NCI-H2107 (cell line): Measurements from ENCODE around the gene WFIKKN1.
A peak's percentile ranks its signal among the peaks of the same experiment; 100 is the strongest.

Experiments
- DNase-seq: peaks from one replicate; lab custom pipeline; 2025; lab: John Stamatoyannopoulos, UW

Gene WFIKKN1, protein sequence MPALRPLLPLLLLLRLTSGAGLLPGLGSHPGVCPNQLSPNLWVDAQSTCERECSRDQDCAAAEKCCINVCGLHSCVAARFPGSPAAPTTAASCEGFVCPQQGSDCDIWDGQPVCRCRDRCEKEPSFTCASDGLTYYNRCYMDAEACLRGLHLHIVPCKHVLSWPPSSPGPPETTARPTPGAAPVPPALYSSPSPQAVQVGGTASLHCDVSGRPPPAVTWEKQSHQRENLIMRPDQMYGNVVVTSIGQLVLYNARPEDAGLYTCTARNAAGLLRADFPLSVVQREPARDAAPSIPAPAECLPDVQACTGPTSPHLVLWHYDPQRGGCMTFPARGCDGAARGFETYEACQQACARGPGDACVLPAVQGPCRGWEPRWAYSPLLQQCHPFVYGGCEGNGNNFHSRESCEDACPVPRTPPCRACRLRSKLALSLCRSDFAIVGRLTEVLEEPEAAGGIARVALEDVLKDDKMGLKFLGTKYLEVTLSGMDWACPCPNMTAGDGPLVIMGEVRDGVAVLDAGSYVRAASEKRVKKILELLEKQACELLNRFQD

DNA sequence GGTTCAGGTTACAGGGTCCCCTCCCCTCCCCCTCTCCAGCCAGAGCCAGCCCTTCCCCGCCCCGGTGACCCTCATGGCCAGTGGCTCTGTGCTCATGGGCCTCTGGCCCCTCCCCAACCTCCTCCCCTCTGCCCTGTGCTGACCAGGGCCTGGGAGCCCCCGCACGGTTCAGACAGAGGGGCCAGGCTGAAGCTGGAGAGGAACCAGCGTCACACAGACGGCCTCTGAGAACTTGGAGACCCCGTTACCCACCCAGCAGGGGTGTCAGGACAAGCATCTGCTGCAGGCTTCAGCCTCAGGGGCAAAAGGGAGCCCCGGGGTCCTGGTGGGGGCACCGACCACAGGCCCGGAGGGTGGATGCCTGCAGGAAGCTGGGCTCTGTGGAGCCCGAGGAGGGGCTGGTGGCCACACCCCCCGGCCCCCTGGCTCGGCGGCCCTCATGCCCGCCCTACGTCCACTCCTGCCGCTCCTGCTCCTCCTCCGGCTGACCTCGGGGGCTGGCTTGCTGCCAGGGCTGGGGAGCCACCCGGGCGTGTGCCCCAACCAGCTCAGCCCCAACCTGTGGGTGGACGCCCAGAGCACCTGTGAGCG, at the start of gene WFIKKN1:
TSS of gene WFIKKN1 (plus strand) at position 171 of the 591 bp plus-strand sequence. CDS start at position 440, 269 bp downstream.
- no peak for DNase-seq

DNA sequence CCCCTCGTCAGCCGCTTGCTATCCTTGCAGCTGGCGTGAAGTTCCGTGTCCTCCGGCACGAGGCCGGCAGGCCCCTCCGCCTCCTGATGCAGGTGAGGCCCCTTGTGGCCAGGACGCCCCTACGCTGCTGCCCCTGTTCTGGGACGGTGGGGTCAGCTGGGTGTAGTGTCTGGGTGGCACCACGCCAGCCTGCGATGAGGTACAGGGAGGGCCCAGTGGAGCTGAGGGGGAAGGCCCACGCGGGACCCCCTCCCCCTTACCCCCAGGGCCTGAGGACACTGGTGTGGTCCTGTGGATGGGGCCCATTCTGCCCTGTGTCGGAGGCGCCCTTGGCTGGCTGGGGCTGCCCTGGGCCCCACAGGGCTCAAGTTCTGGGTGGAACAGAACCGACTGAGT, 48.6 kb upstream of the WFIKKN1 start:
- DNase-seq, result no peak

DNA sequence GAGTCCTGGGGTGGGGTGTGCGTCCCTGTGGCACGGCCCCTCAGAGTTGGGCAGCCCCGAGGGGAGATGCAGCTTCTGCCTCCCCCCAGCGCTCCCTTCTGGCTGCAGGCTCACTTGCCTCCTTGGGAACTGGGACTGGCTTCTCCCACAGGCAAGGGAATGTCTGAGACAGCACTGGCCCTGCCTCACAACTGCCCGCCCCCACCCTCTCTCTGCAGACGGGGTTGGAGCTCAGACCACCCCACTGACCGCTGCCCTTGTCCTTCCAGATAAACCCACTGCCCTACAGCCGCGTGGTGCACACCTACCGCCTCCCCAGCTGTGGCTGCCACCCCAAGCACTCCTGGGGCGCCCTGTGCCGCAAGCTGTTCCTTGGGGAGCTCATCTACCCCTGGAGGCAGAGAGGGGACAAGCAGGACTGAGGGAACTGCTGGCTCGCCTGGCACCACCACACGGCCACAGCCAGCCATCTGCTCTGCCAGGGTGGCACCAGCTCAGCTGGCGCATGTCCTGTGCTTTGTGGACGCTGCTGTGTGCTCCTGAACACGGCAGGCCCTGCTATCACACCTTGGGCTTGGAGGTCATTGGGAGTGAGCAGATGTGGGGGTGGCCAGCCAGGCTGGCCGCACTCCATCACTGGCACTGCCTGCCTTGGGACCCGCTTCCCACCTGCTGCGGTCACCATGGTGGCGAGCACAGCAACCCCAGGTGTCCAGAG, 48.0 kb upstream of the WFIKKN1 start:
- no peak for DNase-seq

DNA sequence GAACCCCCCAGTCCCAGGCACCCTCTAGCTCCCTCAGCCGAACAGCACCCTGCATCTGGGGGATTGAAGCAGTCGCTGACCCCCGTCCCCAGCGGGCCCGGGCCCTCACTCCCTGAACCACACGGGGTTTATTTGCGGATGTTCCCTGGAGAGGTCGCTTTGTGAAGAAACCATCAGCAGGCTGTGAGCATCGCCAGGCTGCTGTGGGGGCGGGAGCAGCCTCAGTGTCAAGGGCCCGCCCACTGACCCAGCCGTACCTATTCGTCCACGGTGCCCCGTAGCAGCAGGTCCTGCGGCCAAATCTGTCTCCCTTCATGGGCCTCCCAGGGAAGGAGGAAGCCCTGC, 47.3 kb upstream of the WFIKKN1 start:
- DNase-seq, result no peak

DNA sequence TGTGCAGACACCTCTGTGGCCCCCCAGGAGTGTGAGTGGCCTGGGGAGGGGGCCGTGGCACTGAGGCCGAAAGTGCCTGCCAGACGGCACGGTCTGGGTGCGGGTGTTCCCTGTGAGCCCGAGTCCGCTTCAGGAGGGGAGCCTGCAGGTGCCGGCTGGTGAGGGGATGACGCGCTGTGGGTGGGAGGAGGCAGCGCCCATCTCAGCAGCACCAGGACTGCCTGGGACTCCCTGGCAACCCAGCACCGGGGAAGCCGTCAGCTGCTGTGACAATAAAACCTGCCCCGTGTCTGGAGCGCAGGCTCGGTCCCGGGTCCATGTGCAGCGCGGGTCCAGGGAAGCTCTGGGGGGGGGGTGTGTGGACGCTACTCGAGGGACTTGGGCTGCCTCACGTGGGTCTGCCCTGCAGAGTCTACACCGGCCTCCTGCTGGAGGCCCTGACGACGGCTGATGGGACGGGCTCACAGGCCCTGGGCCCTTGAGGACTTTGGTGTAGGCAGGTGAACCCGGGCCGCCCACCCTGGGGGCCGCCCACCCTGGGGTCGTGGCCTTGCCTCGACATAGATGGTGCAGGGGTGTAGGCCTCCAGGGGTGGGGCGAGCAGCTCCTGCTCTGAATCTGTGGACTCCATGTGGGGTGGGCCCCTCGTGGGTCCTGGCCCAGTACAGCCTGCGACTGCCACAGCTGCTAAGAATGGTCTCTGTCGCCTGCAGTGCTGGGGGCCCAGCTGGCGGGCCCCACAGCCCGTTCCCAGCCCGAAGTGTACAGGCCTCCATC, 46.8 kb upstream of the WFIKKN1 start:
- DNase-seq, result no peak

DNA sequence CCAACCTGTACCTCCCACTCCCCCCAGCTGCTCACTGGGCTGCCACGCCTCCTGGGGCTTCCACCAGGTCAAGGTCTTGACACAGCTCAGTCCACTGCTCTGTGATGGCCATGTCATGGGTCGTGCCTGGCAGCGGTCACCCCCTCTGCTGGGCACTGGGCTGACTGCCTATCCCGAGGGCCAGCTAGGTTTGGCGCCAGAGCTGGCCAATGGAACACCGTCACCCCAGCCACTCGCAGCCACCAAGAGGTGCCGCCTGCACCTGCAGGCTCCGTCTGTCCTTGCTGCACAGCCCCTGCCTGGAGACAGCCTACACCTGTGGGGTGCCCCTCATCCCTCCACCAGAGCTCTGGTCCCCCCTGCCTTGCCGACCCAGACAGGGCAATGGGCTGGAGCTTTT, 45.4 kb upstream of the WFIKKN1 start:
- no peak for DNase-seq

DNA sequence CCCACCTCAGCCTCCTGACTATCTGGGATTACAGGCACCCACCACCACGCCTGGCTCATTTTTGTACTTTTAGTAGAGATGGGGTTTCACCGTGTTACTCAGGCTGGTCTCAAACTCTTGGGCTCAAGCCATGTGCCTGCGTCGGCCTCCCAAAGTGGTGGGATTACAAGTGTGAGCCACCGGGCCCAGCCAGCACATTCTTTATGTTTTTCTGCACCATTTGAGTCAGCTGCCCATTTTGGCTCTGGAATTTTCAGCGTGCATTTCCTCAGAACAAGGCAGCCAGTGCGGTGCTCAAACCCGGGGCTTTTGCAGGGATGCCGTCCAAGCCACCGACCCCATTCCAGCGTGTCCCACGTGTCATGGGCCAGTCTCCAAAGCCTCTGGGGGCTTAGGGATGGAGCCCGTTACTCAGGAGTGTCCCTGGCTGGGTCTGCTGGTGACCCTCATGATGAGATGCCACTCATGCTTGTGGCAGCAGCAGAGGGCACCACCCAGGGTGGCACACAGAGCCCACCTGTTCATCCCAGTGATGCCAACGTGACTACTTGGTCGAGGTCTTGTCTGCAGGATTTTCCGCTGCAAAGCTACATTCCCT, 44.6 kb upstream of the WFIKKN1 start:
- DNase-seq, result no peak

DNA sequence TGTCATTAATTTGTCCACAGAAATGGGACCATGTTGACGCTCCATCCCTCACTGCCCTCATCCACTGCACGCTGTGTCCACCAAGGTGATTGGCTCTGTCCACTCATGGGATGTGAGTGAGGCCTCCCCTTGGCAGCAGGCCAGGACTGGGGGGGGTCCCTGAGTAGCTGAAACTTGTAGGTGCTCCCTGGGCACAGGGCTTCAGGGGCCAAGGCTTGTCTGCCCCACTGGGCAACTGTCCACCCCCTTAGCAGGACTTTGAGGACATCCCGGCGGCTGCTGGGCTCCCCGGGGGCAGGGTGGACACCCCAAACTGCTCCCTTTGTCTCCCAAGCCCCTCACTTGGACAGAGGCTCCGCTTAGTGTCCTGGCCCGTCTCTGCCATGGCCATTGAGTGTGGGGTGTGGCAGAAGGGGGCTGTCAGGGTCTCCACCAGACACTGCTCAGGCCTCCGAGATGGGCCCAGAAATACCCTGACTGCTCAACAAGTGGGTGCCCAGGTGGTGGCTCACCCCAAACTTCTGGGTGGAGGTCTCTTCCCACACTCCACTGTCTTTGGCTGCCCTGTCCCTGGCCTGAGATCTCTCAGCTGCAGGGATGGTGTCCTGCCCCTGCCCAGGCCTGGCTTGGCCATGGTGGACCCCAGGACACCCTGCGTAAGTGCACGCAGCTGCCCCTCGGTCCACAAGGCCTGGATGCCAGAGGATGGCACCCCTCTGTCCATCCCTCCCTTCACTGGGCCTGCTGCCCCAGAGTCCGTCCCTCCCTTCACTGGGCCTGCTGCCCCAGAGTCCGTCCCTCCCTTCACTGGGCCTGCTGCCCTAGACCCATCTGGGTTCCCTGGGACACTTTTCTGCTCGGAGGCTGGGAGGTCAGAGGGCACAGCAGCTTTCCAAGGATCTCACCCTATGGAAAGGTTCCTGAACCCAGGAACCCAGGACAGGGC, 43.9 kb upstream of the WFIKKN1 start:
- no peak for DNase-seq

DNA sequence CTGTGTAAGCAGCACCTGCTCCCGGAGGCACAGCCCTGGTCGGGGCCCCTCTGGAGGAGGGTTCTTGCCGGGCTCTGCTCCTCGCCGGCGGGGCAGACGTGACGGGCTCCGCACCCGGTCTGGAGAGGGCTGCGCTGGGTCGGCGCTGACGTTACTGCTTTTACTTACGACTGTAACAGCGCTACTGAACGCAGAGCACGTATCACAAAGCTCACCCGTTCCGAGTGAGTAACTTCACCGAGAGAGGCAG, 42.2 kb upstream of the WFIKKN1 start:
- DNase-seq, result no peak

DNA sequence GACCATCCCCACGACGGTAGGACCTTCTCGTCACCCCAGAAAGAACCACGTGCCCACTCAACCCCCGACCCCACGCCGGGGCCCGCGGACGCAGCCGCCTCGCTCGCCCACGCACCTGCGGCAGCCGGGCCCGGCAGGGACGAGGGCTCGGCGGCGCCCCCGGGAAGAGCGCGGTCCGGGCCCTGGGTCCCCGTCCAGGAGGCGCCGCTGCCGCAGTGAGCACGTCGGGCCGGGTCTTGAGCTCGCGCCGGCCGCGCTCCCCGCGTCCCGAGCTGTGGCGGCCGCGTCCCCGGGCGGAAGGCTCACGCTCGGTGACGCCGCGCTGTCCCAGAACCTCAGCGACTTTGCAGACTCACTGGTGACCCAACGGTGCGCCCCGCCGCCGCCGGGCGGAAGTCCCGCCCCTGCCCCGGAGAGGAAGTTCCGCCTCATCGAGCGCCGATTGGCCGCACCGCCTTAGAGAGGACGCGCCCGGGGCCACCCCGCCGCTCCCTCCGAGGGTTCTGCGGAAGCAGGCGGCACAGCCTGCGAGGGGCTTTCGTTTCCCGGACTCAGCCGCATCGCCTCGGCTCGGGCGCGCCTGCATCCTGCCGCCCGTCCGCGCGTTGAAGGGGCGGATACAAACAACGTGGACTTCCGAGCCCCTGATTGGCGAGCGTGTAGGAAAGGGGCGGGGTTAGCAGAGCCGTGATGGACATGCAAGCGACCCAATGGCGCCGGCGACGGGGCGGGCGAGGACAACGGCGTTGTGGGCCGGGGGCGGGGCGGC, 41.7 kb upstream of the WFIKKN1 start:
- DNase-seq, result peak; percentile 93

DNA sequence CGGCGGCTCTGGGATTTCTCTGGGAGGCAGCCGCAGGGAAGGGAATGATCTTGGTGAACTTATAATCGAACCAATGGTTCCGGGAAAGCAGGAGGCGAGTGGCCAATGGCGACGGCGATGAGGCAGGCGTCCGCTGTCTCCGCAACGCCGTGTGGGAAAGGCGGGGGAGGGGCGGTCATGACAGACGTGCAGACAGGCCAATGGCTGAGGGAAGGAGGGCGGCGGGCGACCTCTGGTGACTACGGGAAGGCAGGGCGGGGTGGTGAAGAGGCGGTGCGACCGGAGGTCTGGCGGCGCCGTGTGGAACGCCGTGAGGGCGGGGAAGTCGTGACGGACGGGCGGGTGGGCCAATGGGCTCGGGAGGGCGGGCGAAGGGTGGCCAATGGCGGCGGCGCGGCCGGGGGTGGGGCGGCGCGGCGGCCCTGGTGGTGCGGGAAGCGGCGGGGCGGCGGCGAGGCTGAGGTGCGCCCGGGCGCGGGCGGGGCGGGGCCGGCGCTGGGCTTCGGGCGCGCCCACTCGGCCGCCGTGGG, 41.1 kb upstream of the WFIKKN1 start, which contains the start of gene RAB40C:
TSS of gene RAB40C (plus strand) at position 409 of the 530 bp plus-strand sequence. CDS start 226 bp downstream, outside the sequence.
- DNase-seq, result peak; percentile 96

DNA sequence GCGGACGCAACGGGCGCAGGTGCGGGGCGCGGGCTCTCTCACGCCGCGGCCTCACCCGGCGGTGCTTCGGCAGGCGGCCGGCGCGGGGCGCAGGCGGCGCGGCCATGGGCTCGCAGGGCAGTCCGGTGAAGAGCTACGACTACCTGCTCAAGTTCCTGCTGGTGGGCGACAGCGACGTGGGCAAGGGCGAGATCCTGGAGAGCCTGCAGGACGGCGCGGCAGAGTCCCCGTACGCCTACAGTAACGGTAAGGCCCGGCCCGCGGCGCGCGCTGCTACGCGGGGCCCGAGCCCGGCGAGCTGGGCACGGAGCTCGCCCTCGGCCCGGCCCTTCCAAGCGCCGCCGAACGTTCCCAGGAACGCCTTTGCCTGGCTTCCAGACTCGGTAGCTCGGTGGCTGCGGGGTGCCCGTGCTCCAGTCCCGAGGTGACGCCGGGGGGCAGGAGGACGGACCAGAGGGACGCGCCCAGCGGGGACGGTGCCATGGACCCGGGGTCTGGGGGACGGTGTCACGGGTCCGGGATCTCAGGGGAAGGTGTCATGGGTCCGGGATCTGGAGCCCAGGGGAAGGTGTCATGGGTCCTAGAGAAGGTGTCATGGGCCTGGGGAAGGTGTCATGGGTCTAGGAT, 40.5 kb upstream of the WFIKKN1 start:
- no peak for DNase-seq

DNA sequence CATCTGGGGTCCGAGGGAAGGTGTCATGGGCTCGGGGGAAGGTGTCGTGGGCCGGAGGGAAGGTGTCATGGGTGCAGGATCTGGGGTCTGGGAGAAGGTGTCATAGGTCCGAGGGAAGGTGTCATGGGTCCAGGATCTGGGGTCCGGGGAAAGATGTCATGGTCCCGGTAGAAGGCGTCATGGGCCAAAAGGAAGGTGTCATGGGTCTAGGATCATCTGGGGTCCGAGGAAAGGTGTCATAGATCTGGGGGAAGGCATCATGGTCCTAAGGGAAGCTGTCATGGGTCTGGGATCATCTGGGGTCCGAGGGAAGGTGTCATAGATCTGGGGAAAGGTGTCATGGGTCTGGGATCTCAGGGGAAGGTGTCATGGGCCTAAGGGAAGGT, 40.0 kb upstream of the WFIKKN1 start:
- no peak for DNase-seq

DNA sequence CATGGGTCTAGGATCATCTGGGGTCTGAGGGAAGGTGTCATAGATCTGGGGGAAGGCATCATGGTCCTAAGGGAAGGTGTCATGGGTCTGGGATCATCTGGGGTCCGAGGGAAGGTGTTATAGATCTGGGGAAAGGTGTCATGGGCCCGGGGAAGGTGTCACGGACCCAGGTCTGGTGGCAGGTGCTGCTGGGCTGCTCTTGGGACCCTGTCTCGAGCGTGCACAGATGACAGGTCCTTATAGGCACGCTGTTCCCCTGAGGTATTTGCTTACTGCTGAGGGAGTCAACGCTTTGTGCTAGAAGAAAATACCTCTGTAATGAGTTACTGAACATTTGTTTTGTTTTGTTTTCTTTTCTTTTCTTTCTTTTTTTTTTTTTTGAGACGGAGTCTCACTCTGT, 39.6 kb upstream of the WFIKKN1 start:
- no peak for DNase-seq

DNA sequence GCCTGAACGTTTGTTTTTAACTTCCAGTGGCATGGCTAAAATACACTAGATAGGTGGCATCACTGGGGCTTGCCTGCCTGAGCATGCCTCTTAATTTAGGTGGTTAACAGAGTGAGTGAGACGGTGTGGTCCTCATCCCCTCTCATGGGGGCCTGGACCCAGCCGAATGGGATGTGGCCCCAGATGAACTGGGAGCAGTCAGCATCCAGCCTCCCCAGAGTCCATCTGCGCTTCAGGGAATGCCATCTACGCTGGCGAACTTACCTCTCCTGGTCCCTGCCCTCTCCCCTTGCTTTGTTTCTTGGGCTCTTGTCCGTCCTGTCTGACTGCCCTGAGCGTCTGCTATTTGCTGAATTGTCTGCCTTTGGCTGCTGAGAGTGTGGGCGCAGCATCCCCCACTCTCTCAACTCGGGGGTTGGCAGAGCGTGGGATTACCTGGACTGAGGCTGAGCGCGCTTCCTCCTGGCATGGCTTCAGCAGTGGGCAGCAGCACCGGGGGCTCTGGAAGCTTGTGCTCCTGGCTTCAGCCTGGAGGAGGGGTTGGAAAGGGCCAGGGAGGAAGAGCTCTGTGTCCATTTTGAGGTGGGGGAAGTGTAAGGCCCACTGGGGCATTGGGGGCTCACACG, 38.8 kb upstream of the WFIKKN1 start:
- DNase-seq, result no peak

DNA sequence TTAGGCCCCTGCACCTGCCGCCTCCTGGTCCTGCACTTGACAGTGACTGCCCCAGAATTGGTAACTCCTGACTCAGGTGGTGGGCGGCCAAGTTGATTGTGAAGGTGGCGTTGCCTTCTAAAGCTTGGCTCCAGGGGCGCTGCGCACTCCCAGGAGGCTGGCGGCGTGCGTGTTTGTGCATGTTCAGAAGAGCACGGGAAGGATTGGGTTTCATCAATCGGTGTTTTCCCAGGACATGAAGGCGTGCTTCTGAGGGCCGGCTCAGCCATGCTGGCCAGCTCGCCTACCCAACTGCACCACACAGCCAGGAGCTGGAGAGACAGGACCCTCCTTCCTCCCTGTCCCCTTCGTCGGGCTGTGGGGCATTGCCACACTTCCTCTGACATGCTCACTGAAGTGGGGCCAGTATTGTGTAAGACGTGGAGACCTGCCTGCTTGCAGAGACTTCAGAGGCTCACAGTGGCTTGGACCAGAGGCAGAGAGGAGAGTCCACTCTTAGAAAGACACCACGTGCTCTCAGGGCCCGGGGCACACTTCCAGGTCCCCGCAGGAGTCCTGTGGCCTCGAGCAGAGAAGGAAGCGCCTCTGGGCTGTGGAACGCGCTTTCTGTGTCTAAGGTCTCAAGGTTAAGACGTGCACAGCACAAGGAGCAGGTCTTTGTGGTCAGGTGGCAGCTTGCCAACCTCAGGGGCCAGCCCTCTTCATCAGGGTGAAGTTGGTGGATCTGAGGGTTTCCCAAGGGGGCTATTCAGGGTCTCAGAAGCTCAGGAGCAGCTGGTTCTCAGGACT, 38.1 kb upstream of the WFIKKN1 start:
- DNase-seq, result peak; percentile 74

DNA sequence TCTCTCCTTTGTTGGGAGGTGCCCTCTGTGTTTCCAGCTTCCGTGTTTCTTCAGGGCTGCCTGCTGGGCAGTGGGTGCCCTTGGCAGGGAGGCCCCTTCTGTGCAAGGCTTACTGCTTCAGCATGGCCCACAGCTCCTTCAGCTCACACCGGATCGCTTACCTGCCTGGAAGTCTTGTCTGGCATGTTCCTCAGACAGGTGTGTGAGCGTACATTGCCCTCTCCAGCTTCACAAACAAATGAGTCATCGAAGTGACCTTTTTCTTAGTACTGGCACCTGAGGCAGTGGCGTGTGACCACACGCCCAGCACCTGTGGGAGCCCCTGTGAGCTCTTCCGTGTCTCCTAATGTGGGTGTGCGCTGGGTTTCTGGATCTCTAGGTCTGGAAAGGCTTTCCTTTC, 37.4 kb upstream of the WFIKKN1 start:
- DNase-seq, result peak; percentile 48

DNA sequence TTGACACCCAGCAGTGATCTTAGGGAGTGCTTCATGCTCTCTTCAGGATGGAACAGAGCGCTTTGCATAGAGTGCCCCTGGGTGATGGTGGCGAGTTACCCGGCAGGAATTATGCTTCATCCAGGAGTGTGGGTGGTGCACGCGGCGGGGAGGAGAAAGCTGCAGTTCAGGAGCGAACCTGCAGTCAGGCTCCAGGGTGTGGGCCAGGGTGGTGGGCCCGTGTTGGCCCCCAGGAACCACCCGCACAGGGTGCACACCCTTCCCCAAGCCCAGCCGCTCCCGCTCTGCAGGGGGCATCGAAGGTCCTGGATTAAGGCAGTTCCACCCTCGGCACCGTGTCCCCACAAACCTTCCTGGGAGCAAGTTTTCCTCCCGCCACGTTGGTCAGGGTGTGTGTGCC, 37.0 kb upstream of the WFIKKN1 start:
- no peak for DNase-seq
